Heart right ventricle (tissue), 16 donors: ENCODE measurements around the gene DOLK. TPM values are rescaled to one million over a fixed set of nuclear protein-coding genes. Genes with fewer than 3 reads are reported as not detected.
"Not testable (repeated sequence)": the region's sequence is repeated elsewhere in the genome, so short reads cannot be mapped to it uniquely, and the experiment has no call there.

Experiments
- ATAC-seq, 8 donors: fragments of 200-7000 bp; cut with Tn5 transposase; one replicate each; pipeline ENCODE4 v1.9.1; 2020; ENCODE audit warnings: mild to moderate bottlenecking in 8 of 8, moderate library complexity in 8 of 8, moderate number of reproducible peaks in 1 of 8
- DNase-seq, 2 donors: peaks; one replicate each; pipeline ENCODE4 v3.0.0-alpha.2; 2020
- H3K27ac ChIP-seq, 10 donors: fragments of 200-600 bp; sonication (generic) in 2 of 10; one replicate each; pipeline versions ENCODE4 v1.5.0 to v1.8.0; 2020 to 2022; ENCODE audit warnings: mild to moderate bottlenecking in 3 of 10
- H3K27me3 ChIP-seq, 7 donors: fragments of 200-600 bp; one replicate each; pipeline ENCODE4 v1.8.0; 2021 to 2022; ENCODE audit warnings: mild to moderate bottlenecking in 2 of 7
- H3K36me3 ChIP-seq, 9 donors: fragments of 200-600 bp; sonication (generic) in 1 of 9; one replicate each; pipeline versions ENCODE4 v1.5.0 to v1.8.0; 2020 to 2022; ENCODE audit warnings: mild to moderate bottlenecking in 2 of 9
- H3K4me1 ChIP-seq, 9 donors: fragments of 200-600 bp; sonication (generic) in 1 of 9; one replicate each; pipeline versions ENCODE4 v1.5.0 to v1.8.0; 2020 to 2022; ENCODE audit warnings: mild to moderate bottlenecking in 4 of 9
- H3K4me3 ChIP-seq, 10 donors: fragments of 200-600 bp; sonication (generic) in 2 of 10; one replicate each; pipeline versions ENCODE4 v1.5.0 to v1.8.0; 2020 to 2022; ENCODE audit warnings: mild to moderate bottlenecking in 7 of 10, moderate library complexity in 2 of 10
- H3K9me3 ChIP-seq, 11 donors: fragments of 200-600 bp in 10 of 11; sonication (generic) in 2 of 11; one replicate each; pipeline versions ENCODE4 v1.5.0 to v1.8.0; 2013 to 2022; ENCODE audit warnings: mild to moderate bottlenecking in 2 of 11, control low read depth in 1 of 11, moderate library complexity in 1 of 11
- WGBS, 2 donors: extraction: QIAGEN DNeasy Blood & Tissue Kit; methylation state at CpG; one replicate each; pipeline ENCODE4 v1.1.7; 2013; ENCODE audit warnings: inconsistent platforms in 1 of 2; 5-methylcytosine and 5-hydroxymethylcytosine counted together
- intact Hi-C, 10 donors: fragments of 100-400 bp; cut with DNase I; formaldehyde crosslinking; loops; one replicate each; pipeline versions ENCODE4 v1.11.1 to v1.14.2; 2022
- polyA plus RNA-seq, 2 donors: library from polyadenylated mRNA; stranded (reverse); fragments of 200-250 nt; gene quantifications; one replicate each; pipeline ENCODE4 v1.2.3, GENCODE V29; 2013
- total RNA-seq, 10 donors: library from RNA; stranded (reverse); fragmentation: NEBNext Ultra II Directional in 3 of 10; extraction: Animal tissue kit (Norgen Biotek cat#: 25700) in 3 of 10; gene quantifications; one replicate each; pipeline versions ENCODE4 v1.2.1 to v1.2.4, GENCODE V29; 2021 to 2023
- TF ChIP-seq, protein P1 (sequence below), 9 donors: fragments of 200-600 bp; sonication (generic) in 2 of 9; IDR thresholded peaks; one replicate each; pipeline versions ENCODE4 v1.5.0 to v1.8.0; 2021 to 2022; ENCODE audit warnings: antibody characterized with exemption in 9 of 9, mild to moderate bottlenecking in 5 of 9, moderate library complexity in 1 of 9
- donor health status: Arrhythmogenic right ventricular cardiomyopathy.
- donor health status: ischemic (EF 13 %, LVEDD 7.1; RV severe dilation, severe dysfunction).
- donor health status: healthy with polysubstance abuse.
- donor health status: DM: no; HTN: yes; CAD: no.
- donor health status: DM: no; HTN: no; CAD: no.
- donor health status: ischemic (EF 25% LVEDD 6.9; RV normal size, moderate dysfunction).
- donor health status: ischemic (EF 25% LVEDD 5.7; RV mildly dilated, moderate dysfunction).
- donor health status: healthy.
- donor health status: DM: yes; HTN: yes; CAD: no.
- donor health status: Ischemic cardiomyopathy.
- donor health status: ischemic (EF 35%, LVEDD 5.7; RV mildly dilated, moderate dysfunction).
- donor health status: nonischemic (EF 11% LVEDD 7.7; RV severe dilation, severe dysfunction).
- donor health status: DM: yes; HTN: yes; CAD: no.
- donor health status: PGD.
- donor health status: ischemic (EF 29% LVEDD 5.4; RV normal size, mild dysfunction).
- donor health status: nonischemic (EF 23%, LVEDD 6.1; RV moderate dilation, normal function).

DOLK gene
- total and polyA plus RNA-seq, 12 donors, result 5.0 to 14.2 (median 8.8) TPM

DNA sequence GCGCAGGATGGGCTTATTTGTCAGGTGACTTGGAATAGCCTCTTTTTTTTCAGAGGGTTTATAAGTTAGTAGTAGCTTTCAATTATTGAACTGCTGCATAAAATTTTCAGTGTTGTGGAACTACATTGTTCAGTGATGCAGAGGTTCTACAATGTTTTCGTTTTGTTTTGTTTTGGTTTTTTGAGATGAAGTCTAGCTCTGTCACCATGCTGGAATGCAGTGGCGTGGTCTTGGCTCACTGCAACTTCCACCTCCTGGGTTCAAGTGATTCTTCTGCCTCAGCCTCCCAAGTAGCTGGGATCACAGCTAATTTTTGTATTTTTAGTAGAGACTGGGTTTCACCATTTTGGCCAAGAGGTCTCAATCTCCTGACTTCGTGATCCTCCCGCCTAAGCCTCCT is 22.1 kb upstream of the DOLK start:
- Histone ChIP-seq H3K27ac (no peak overlapping the region), H3K9me3 (no peaks in the 10 kb centered on the region), H3K36me3 (peaks cover 0 to 95% (median 55%) of the 10 kb centered on the region in 9 donors), H3K4me3 (no peak overlapping the region), H3K4me1 (no peaks in the 10 kb centered on the region), H3K27me3 (no peaks in the 10 kb centered on the region)
- intact Hi-C loops, result no loop called here
- DNase-seq (no peak), ATAC-seq (no peak)
- TF ChIP-seq, protein P1, sequence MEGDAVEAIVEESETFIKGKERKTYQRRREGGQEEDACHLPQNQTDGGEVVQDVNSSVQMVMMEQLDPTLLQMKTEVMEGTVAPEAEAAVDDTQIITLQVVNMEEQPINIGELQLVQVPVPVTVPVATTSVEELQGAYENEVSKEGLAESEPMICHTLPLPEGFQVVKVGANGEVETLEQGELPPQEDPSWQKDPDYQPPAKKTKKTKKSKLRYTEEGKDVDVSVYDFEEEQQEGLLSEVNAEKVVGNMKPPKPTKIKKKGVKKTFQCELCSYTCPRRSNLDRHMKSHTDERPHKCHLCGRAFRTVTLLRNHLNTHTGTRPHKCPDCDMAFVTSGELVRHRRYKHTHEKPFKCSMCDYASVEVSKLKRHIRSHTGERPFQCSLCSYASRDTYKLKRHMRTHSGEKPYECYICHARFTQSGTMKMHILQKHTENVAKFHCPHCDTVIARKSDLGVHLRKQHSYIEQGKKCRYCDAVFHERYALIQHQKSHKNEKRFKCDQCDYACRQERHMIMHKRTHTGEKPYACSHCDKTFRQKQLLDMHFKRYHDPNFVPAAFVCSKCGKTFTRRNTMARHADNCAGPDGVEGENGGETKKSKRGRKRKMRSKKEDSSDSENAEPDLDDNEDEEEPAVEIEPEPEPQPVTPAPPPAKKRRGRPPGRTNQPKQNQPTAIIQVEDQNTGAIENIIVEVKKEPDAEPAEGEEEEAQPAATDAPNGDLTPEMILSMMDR (IDR thresholded peaks at IDR 0.05), result no peak
- 94 to 95% methylated on average over 5 of the region's 5 CpGs for WGBS, 2 donors

DNA sequence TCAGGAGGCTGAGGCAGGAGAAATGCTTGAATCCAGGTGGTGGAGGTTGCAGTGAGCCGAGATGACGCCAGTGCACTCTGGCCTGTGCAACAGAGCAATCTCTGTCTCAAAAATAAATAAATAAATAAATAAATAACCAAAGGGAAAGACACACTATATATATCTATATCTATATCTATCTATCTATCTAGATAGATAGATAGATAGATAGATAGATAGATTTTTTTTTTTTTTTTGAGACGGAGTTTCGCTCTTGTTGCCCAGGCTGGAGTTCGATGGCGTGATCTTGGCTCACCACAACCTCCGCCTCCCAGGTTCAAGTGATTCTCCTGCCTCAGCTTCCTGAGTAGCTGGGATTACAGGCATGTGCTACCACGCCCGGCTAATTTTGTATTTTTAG is 14.0 kb upstream of the DOLK start:
- H3K4me1 ChIP-seq, DNase-seq, H3K27me3 ChIP-seq, intact Hi-C loops, H3K27ac ChIP-seq, H3K4me3 ChIP-seq, H3K9me3 ChIP-seq, ATAC-seq: not testable (repeated sequence)
- 94 to 97% methylated on average over 9 of the region's 9 CpGs for WGBS, 2 donors
- H3K36me3 ChIP-seq, result peaks cover 0 to 95% (median 46%) of the 10 kb centered on the region in 9 donors

DNA sequence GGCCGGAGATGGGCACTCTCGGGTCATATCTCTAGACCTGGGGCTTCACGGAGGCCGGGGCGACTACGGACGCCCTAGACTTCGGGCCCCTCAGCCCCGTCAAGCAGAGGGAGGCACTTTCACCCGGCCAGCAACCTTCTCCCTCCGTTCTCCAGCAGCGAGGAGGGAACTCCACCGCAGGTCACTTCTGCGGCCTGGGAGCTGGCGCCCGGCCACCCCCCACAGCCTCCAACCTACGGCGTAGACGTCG is 201 bp downstream of the DOLK start:
- intact Hi-C loops, result loop anchor here in 1 of 10 donors (10.0 kb wide), 1 partner anchor 262 kb away; the partner anchor contains the start of gene SET
- DNase-seq (no peak), ATAC-seq (peak in 1 of 8 donors; percentile 48)
- peaks cover 0 to 63% (median 12%) of the 10 kb centered on the region in 9 donors for H3K36me3 ChIP-seq
- TF ChIP-seq, protein P1 (IDR thresholded peaks at IDR 0.05), result no peak
- H3K4me3 ChIP-seq, result peak overlapping the region; percentile 73 to 96 (median 85)
- H3K4me1 ChIP-seq, result peaks cover 9 to 50% (median 30%) of the 10 kb centered on the region in 9 donors
- H3K27me3 ChIP-seq, result no peaks in the 10 kb centered on the region
- no peaks in the 10 kb centered on the region for H3K9me3 ChIP-seq
- 0 to 1% methylated on average over 20 of the region's 20 CpGs for WGBS, 2 donors
- H3K27ac ChIP-seq, result peak overlapping the region; percentile 73 to 96 (median 93)

DNA sequence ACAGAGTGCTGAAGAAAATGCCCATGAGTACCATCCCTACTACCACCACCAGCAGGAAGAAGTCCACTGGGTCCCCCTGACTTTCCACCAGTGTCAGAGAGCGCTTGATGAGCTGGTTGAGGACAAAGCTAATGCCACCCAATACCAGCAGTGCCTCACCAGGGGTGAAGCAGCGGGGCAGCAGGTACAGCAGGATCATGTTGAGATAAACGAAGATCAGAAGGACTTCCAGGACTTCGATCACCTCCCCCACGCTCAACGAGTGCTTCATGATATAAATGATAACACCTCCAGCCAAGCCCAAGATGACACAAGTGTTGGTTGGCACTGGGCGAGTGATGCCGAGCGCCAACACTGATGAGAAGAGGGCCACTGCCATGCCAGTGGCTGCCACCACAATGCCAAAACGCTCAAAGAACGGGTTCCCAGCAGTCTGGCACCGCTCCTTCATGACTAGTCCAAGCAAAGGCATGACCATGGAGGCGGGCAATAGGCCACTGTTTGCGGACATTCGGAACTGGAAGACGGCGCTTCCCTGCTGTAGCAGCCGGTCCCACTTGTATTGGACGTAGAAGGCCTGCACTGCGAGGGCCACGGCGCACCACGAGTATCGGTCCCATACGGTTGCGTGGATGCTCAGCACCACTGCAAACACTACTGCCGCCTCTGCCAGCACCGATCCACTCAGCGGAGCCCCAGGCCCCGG is 679 bp downstream of the DOLK start:
- Histone ChIP-seq H3K9me3 (no peaks in the 10 kb centered on the region), H3K27ac (peak overlapping the region; percentile 73 to 96 (median 93)), H3K27me3 (no peaks in the 10 kb centered on the region), H3K4me3 (peak overlapping the region; percentile 73 to 96 (median 85)), H3K4me1 (peaks cover 9 to 54% (median 33%) of the 10 kb centered on the region in 9 donors), H3K36me3 (peaks cover 0 to 60% (median 7%) of the 10 kb centered on the region in 9 donors)
- peak; percentile 14 to 61 (median 37) for ATAC-seq
- peak; percentile 12 to 21 for DNase-seq
- WGBS, 2 donors, result 21 to 23% methylated on average over 30 of the region's 30 CpGs
- intact Hi-C loops, result loop anchor here in 1 of 10 donors (10.0 kb wide), 1 partner anchor 262 kb away; the partner anchor contains the start of gene SET
- TF ChIP-seq, protein P1 (IDR thresholded peaks at IDR 0.05), result no peak
